ENCODE results near the gene P2RY12. TPM values are rescaled to one million over a fixed set of nuclear protein-coding genes. Genes with fewer than 3 reads are reported as not detected.

The P2RY12 gene
- total RNA-seq, 4 donors from 2014 or later: 1.5 to 4.6 (median 2.8) TPM

DNA sequence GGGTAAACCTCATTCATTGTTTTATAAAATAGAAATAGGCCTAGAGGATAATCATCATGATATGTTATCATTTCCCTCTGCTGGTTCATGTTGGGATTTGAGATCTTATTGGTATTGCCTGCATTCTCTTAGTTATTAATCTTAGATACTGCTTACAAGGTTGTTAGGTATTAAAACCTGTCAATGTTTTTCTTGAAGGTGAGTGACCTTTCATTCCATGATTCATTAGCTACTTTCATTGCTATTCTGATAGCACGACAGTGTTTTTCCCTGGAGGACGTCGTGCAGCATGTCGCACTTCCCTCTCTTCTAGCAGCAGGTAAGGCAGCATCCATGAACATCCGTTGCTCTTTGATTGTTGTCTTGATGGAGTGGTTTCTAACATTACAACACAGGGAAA, 17.1 kb downstream of the P2RY12 start:
- no peak for DNase-seq (ENCODE audit: extremely low spot score)
- intact Hi-C loops (cut with DNase I): no loop called here
- H3K4me1 ChIP-seq: no peaks in the 10 kb centered on the region
- H3K27me3 ChIP-seq: no peaks in the 10 kb centered on the region
- 72% methylated on average over 5 of the region's 5 CpGs for WGBS
- no peaks in the 10 kb centered on the region for H3K36me3 ChIP-seq
- no peak overlapping the region for H3K27ac ChIP-seq (replicated peaks in 1 of 4)
- H3K9me3 ChIP-seq: no peaks in the 10 kb centered on the region
- H3K4me3 ChIP-seq: no peak overlapping the region
- TF ChIP-seq POLR2AphosphoS5 (IDR thresholded peaks at IDR 0.05) (no peak), EP300 (IDR thresholded peaks at IDR 0.05) (no peak), POLR2A (IDR thresholded peaks at IDR 0.05; ENCODE audit: low read depth) (no peak)
- TF ChIP-seq, protein P1, sequence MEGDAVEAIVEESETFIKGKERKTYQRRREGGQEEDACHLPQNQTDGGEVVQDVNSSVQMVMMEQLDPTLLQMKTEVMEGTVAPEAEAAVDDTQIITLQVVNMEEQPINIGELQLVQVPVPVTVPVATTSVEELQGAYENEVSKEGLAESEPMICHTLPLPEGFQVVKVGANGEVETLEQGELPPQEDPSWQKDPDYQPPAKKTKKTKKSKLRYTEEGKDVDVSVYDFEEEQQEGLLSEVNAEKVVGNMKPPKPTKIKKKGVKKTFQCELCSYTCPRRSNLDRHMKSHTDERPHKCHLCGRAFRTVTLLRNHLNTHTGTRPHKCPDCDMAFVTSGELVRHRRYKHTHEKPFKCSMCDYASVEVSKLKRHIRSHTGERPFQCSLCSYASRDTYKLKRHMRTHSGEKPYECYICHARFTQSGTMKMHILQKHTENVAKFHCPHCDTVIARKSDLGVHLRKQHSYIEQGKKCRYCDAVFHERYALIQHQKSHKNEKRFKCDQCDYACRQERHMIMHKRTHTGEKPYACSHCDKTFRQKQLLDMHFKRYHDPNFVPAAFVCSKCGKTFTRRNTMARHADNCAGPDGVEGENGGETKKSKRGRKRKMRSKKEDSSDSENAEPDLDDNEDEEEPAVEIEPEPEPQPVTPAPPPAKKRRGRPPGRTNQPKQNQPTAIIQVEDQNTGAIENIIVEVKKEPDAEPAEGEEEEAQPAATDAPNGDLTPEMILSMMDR (IDR thresholded peaks at IDR 0.05): no peak

DNA sequence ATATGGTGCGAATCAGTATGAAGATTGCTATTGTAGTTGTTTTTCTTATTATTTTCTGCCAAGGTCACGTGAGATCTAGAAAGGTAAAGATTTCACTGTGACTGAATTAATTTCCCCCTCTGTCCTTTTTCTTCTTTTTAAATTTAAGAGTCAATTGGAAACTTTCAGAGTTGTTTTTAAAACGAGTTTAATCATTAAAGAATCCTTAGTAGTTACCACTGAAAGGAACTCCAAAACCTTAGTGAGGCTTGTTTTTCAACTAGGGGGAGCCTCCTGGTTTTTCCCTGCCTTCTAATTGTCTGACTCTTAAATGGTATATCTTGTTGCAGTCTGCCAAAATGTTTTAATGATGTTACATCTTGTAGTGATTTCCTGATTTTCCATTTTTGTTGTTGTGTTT, 17.6 kb downstream of the P2RY12 start:
- intact Hi-C loops (cut with DNase I): no loop called here
- Histone ChIP-seq H3K27me3 (no peaks in the 10 kb centered on the region), H3K36me3 (no peaks in the 10 kb centered on the region), H3K4me1 (no peaks in the 10 kb centered on the region), H3K9me3 (no peaks in the 10 kb centered on the region), H3K4me3 (no peak overlapping the region), H3K27ac (replicated peaks in 1 of 4) (no peak overlapping the region)
- DNase-seq (ENCODE audit: extremely low spot score): no peak
- TF ChIP-seq POLR2AphosphoS5 (IDR thresholded peaks at IDR 0.05) (no peak), EP300 (IDR thresholded peaks at IDR 0.05) (no peak), POLR2A (IDR thresholded peaks at IDR 0.05; ENCODE audit: low read depth) (no peak)
- TF ChIP-seq, protein P1 (IDR thresholded peaks at IDR 0.05): no peak
- WGBS: 79% methylated on average over 3 of the region's 3 CpGs

DNA sequence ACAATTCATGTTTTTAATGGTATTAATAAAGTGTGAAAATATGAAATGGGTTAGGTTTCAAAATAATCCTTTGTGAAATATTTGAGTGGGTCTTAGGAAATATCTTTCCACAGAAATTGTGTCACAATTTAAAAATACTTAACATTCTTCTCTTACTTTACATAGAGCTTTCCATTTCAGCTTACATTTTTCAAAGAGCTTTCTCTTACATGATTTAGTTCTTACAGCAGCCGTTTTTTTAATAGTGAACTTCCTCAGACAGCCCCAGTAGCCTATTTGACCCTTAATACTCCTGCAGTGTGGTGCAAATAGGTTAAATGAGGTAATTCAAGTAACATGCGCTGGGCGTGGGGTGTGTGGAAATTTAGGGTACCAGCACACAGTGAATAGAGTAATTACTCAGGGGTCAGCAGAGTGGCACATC, 21.8 kb downstream of the P2RY12 start:
- H3K4me3 ChIP-seq: no peak overlapping the region
- 59% methylated on average over 3 of the region's 3 CpGs for WGBS
- peaks cover 0 to 2% (median 0%) of the 10 kb centered on the region in 4 donors for H3K4me1 ChIP-seq
- DNase-seq (ENCODE audit: extremely low spot score): no peak
- intact Hi-C loops (cut with DNase I): no loop called here
- no peaks in the 10 kb centered on the region for H3K27me3 ChIP-seq
- H3K9me3 ChIP-seq: no peaks in the 10 kb centered on the region
- no peak overlapping the region for H3K27ac ChIP-seq (replicated peaks in 1 of 4)
- TF ChIP-seq EP300 (IDR thresholded peaks at IDR 0.05) (no peak), POLR2A (IDR thresholded peaks at IDR 0.05; ENCODE audit: low read depth) (no peak), POLR2AphosphoS5 (IDR thresholded peaks at IDR 0.05) (no peak)
- TF ChIP-seq, protein P1 (IDR thresholded peaks at IDR 0.05): no peak
- no peaks in the 10 kb centered on the region for H3K36me3 ChIP-seq

DNA sequence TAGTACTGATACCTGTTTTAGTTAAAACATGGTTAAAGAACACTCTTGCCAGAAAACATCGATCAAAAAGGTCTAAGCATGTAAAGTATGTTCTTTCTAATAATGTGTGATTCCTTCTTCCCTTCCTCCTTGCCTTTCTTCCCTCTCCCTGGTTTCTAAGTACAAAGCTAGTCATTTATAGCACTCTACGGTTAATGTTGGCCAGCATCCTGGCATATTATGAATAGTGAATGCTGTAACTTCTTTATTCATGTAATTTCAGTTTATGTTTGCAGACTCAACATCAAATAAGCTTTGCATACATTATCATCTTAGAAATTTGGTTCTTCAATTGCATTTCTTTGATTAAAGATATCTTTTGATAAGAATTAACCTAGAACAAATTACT, 27.1 kb downstream of the P2RY12 start:
- Histone ChIP-seq H3K9me3 (no peaks in the 10 kb centered on the region), H3K36me3 (no peaks in the 10 kb centered on the region), H3K4me1 (peaks cover 0 to 9% (median 3%) of the 10 kb centered on the region in 4 donors), H3K27me3 (no peaks in the 10 kb centered on the region), H3K4me3 (no peak overlapping the region), H3K27ac (replicated peaks in 1 of 4) (no peak overlapping the region)
- TF ChIP-seq POLR2A (IDR thresholded peaks at IDR 0.05; ENCODE audit: low read depth) (no peak), POLR2AphosphoS5 (IDR thresholded peaks at IDR 0.05) (no peak), EP300 (IDR thresholded peaks at IDR 0.05) (no peak)
- TF ChIP-seq, protein P1 (IDR thresholded peaks at IDR 0.05): no peak
- no peak for DNase-seq (ENCODE audit: extremely low spot score)
- 47% methylated on average over 2 of the region's 2 CpGs for WGBS
- intact Hi-C loops (cut with DNase I): no loop called here

DNA sequence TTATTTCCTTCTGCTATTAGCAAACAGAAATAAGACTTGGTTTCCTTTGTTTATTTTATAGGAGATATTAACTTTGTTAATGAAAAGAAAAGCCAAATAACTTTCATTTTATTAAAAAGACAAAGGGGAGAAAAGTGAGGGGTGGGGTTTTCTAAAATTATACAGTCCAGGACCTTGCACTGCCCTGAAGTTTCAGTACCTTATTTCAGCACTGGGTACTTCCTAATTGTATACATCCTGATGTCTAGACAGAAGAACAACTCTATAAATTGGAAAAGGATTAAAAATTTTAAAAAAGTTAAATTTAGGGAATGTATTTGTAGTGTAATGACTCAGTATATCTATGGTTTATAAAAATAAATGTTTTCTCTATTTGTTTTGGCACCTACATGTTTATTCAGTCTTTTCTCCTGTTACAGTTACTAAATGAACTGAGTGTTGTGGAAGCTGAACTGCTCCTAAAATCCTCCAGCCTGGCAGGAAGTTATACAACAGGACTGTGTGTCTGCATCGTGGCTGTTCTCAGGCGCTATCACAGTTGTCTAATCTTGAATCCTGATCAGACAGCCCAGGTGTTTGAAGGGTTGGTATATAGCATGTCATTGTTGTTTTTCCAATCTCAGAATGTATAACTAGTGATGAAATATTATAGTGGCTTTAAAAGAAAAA, 27.6 kb downstream of the P2RY12 start:
- intact Hi-C loops (cut with DNase I): no loop called here
- Histone ChIP-seq H3K9me3 (no peaks in the 10 kb centered on the region), H3K4me3 (no peak overlapping the region), H3K27me3 (no peaks in the 10 kb centered on the region), H3K36me3 (no peaks in the 10 kb centered on the region), H3K4me1 (peaks cover 0 to 9% (median 3%) of the 10 kb centered on the region in 4 donors), H3K27ac (replicated peaks in 1 of 4) (no peak overlapping the region)
- WGBS: 39% methylated on average over 2 of the region's 2 CpGs
- no peak for DNase-seq (ENCODE audit: extremely low spot score)
- TF ChIP-seq EP300 (IDR thresholded peaks at IDR 0.05): no peak
- TF ChIP-seq, protein P1 (IDR thresholded peaks at IDR 0.05): no peak
- TF ChIP-seq POLR2A (IDR thresholded peaks at IDR 0.05; ENCODE audit: low read depth): no peak
- no peak for TF ChIP-seq POLR2AphosphoS5 (IDR thresholded peaks at IDR 0.05)

All from esophagus muscularis mucosa (tissue), 4 donors.